DMS53 (cell line): ENCODE results near the gene PCBD1.
A peak's percentile ranks its signal among the peaks of the same experiment; 100 is the strongest.

Experiments
- DNase-seq: peaks from one replicate; lab custom pipeline; 2025; lab: John Stamatoyannopoulos, UW

The PCBD1 gene

GRCh38 chr10:70917635-70918034, 29.3 kb upstream of the PCBD1 start:
- DNase-seq: no peak

GRCh38 chr10:70917226-70917625, 28.9 kb upstream of the PCBD1 start:
- DNase-seq: no peak

GRCh38 chr10:70916241-70916640, 27.9 kb upstream of the PCBD1 start:
- DNase-seq: no peak

DNA sequence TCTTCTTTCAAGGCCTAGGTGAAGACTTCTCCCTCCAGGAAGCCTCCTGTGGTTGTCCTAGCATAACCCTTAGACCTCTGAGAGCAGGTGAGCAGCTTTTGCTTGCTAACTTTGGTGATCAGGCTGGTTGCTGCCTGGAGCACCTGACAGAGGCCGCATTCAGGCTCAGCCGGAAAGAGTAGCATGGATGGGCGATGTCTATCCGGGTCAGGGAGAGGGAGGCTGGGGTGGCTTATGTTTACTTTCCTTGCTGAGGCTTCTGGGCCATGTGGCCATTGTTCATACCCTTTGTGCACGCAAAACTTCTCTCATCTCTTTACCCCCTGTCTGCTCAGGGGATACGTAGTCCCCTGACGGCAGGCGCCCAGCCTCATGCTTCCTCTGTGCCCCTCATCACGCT, 27.4 kb upstream of the PCBD1 start:
- DNase-seq: peak; percentile 19

DNA sequence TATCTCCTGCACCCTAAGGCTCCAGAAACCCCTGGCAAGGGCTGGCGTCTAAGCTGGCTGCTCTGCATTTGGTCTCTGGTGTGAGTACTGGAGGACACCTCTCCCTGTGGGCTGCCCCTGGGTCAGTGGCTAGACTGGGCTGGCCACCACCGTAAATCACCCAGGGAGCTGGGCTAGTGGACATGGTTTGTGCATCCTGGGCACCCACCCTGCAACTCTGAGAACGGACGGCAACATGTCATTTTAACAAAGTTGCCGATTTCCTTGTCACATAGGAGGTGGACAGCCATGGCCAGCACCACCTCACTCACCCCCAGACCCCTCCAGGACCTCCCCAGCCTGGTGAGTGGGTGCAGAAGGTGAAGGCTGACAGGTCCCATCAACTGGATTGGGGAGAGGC, 26.8 kb upstream of the PCBD1 start:
- no peak for DNase-seq

DNA sequence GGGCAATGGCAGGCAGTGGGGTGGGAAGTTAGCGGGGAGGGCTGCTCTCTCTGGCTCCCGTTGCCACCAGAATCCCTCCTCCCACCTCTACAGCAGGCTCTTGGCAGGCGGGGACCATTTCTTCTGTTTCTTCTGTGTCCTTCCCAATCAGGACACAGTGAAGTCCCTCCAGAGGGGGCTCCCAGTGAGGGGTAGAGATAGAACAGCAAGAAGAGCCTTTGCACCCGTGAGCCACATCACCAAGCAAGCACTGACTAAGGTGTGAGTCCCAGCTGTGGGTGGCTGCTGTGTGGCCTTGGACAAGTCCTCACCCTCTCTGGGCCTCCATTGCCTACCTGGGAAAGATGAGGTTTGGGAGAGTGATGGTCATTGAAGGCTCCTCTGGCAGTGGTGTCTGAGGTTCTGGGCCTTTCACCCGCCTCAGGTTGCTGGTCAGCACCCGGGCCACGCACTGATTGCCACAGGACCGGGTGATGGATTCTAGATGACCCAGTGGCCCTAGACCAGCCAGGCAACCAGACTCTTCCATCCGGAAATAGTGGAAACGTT, 26.0 kb upstream of the PCBD1 start:
- no peak for DNase-seq

DNA sequence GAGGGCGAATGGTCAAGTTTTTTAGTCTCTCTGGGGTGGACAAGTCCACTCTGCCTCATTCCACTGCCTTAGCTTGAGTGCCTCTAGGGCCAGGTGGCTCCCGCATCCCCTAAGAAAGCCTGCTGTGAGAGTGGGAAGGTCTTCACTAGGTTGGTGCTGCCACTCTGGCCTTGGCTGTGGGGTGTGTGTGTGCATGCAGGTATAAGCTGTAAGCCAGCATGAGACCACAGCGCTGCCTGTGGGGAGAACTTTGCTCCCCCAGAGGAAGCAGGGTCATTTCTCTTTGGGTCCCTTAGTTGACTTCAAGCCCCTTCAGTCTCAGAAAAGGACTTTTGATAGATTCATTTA, 25.5 kb upstream of the PCBD1 start:
- no peak for DNase-seq

DNA sequence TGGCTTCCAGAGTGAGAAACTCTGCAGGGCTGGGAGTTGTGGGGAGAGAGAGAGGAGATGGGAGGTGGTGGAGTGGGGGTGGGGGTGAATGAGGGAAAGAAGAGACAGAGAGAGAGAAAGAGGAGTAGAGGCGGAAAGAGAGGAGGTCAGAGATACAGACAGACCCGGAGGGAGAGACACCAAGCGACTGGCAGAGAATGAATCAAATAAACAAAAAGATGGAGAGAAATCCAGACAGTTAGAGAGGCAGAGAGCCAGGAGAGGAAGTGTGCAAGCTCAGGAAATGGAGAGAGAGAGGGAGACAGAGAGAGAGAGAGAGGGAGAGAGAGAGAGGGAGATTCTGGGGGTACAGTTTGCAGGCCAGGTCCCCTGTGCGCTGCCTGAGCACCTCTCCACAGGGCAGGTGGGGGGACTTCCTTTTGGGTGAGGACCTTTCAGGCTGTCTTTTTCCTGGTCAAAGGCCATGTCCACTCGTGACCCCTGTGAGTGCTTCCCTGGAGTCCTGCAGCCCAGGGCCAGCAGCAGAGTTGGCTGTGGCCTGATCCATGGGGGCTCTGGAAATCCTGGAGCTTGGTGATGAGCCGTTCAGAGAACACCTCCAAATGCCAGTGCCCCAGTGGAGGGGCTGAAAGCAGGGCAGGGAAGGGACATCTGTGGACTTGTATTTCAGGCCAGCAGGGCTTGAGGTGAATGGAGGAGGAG, 25.0 kb upstream of the PCBD1 start:
- DNase-seq: no peak

- DNase-seq: no peak
Observed at GRCh38 chr10:70912556-70912955, 24.2 kb upstream of the PCBD1 start.

DNA sequence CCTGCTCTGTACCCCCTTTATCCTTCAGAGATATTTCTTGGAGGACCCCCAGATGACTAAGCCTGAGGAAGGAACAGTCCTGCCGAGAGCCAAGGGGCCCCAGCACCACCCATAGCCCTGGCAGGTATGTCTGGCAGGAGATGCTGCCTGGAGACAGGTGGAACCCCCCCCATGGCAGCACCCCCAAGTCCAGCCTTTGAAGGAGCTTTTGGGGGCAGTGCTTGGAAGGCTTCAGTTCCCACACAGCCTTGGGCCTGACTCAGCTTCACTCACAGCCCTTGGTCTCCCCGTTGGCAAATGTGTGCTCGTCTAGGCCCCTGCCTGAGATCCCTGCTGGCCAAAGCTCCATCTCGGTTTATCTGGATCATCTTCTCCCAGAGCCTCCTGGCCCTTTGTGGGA, 23.0 kb upstream of the PCBD1 start:
- DNase-seq: no peak

DNA sequence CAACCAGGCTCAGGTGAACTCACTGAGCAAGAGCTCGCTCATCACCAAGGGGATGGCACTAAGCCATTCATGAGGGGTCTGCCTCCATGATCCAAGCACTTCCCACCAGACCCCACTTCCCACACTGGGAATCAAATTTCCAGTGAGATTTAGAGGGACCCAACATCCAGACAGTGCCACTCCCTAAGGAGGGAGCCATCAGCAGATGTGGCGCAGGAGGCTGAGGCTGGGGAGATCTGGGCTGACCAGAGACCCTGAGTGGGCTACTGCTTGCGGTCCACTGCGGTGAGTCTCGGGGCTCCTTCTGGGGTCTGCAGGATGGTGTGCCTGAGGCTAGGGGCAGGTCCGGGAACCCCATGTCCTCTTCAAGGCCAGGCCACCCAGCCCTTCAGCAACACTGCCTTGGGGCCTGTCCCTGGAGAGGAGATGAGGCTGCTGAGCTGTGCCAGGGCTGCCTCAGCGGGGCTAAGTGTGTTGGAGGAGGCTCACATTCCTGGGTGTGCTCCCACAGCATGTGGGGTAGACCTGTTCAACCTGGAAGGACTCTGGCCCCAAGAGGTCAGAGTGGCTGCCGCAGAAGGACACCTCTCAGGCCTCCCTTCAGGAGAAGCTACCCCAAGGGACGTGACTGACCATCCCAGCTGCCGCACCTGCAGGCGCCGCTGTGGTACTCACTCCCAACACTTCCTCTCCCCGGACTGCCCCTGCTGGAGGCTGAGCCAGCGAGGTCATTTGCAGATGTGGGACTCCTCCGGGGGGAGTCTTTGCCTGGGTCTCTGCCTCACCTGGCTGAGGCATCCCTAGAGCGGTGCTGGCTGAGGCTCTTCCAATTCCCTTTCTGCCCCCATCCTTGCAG, 22.3 kb upstream of the PCBD1 start:
- DNase-seq: no peak

DNA sequence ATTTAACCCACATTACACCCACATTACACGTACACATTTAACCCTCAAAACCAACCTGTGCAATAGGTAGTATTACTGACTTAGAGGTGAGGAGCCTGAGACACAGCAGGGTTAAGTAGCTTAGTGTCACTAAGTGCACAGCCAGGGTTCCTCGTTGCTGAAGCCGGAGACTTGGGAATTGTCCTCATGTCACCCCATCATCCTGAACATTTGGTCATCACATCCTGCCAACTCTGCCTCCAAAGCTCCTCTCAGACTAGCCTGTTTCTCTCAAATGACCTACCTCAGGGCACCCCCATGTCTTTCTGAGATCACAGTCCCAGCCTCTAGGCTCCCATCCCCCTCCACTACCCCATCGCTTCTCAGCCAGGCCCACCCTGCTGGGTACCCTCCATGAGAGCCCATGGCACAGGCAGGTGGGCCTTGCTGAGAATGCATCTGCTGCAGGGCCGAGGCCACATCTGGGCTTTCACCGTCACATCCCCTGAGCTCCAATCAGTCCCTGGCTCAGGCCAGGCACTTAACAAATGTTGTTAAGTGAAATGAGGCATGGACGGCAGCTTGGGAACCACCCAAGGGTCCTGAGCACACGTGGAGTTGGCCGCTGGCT, 21.1 kb upstream of the PCBD1 start:
- DNase-seq: no peak

DNA sequence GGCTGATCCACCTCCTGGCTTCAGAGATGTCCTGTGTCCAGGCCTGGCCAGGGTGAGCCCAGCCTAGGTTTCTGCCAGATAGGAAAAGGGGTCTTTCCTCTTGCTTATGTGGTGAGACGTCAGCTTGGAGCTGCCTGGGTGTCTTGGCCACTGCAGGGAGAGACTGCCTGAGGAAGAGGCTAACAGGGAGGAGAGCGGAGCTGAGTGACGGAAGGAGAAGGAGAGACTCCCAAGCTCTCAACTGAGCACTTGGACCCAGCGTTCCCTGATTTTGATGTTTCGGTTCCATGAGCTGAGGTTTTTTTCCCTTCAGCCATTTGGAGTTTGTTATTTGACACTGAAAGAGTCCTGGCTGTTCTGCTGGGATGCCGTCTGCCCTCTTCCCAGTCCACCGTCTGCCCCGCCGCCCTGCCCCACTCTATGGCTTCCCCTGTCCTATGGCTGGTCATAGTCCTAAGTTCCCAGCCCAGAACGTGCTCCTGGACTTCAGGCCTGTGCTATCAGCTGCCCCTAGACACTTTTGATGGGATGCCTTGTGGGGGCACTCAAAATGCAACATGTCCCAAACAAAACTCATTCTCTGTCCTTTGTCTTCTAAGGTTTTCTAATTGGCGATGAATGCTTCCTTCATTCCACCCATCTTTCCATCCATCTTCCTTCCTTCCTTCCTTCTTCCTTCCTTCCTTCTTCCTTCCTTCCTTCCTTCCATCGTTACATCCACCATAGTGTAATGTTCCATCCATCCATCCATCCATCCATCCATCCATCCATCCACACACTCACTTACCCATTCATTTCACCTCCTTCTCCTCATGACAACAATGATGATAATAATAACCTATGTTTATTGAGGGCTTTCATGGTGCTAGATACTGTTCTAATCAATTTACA, 20.3 kb upstream of the PCBD1 start:
- DNase-seq: no peak

GRCh38 chr10:70907637-70908405, 19.5 kb upstream of the PCBD1 start:
- no peak for DNase-seq

- DNase-seq: no peak
Observed at GRCh38 chr10:70906953-70907636, 18.7 kb upstream of the PCBD1 start.

DNA sequence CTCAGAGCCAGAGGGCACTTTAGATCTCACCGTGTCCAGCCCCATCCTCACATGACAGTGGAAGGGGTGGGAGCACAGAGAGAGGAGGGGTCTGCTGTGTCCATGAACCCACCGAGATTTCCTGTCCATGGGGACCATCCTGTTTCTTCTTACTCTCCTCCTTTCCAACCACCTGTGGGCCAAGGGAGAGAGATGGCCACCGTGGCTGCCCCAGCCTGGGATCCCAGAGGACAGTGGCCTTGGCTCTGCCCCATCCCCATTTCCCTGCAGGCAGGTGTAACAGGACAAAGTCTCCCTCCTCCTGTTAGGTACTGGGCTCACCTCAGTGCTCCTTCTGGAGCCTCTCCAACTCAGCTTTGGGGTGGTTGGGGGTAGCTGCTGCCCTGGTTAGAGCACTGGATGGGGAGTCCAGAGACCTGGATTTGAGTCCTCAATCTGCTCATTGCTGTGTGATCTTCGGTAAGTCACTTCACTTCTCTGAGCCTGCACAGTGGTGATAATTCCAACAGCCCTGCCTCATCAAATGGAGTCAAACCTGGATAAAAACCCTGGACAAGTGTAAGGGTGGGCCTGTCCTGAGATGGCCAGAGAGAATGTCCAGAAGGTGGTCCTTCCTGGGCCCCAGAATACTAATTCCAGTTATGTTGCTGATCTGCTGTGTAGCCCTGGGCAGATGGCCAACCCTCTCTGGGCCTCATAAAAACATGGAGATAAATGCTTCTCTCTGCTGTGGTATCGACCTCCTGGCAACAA, 17.8 kb upstream of the PCBD1 start:
- no peak for DNase-seq

DNA sequence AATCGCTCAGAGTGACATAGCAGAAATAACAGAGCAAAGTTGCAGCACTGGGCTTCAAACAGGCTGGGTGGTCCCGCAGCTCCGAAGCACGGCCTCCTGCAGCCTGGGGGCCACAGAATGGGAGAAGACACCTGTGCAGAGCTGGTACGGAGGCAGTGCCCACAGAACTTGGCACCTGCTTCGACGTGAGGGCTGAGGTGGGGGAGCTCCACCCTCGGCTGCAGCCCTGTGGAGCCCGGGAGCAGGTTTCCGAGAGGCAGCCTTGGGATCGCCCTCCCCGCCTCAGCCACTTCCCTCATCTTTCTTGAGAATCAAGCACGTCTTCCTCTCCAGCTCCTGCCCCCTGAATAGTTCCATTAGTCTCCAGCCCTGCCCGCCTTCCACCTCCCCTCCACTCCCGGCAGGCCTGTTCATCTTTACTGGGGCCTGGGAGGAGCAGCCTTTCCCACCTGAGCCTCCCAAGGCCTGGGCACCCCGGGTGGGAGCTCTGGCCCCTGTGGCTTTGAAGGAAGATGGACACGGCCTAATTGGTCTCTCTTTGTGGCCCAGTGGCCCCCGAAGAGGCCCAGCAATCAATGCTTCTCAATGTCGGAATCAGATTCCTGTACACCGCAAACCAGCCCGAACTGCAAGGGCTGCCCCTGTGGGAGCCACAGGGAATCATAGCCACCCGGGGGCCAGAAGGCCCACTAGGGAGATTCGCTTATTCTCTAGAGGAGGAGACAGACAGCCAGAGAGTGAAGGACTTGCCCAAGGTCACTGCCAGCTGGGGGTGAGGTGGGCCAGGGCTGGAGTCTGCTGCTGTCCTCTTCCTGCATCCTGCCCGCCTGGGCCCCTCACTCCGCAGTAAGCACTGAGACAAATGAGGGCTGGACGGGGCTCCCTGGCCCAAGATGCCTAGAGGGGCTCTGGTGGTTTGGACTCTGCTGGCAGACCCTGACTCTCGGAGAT, 17.0 kb upstream of the PCBD1 start:
- no peak for DNase-seq

DNA sequence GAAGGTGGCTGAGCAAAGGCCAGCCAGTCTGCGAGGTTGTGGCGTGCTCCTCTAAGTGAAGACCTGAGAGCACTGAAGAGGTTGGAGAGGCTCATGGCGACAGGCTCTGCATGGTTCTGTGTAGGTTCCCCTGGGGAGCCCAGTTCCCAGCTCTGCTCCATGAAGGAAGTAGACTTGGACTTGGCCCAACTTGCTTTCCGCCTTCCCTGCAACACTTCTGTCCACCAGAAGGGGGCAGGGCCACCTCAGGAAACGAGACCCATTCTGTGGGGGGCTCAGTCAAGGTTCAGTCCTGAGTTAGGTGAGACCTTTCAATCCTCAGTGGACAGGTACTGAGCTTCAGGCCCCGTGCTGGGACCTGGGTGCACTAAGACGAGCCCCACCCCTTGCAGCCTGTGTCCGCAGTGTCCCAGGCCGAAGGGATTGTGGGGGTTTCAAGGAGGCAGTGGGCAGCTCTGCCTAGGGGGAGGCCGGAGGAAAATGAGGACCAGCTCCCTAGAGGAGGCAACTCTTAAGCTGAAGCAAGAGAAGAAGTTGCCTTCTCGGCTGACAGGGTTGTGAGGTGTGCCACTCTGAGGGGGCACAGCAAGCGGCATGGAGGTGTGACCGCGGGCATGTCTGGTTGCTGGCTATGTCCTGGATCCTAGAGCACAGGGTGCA, 15.0 kb upstream of the PCBD1 start:
- DNase-seq: peak; percentile 71
